ENCODE results near the gene LY6G6C.

- TF ChIP-seq CTCF (conservative IDR thresholded peaks at IDR 0.05; ENCODE audit: low read depth in 2 of 2) (no peak), REST (IDR thresholded peaks at IDR 0.05; ENCODE audit: unreplicated experiment) (no peak), POLR2AphosphoS5 (IDR thresholded peaks at IDR 0.05; ENCODE audit: low read depth) (no peak), EZH2 (IDR thresholded peaks at IDR 0.05; ENCODE audit: low read depth, unreplicated experiment) (no peak), ETS1 (IDR thresholded peaks at IDR 0.05) (no peak)
Measured at GRCh38 chr6:31676322-31676903, 45.1 kb downstream of the LY6G6C start.
